ENCODE data around the gene CYP21A2. TPM values are rescaled to one million over a fixed set of nuclear protein-coding genes. Genes with fewer than 3 reads are reported as not detected.
A peak's percentile ranks its signal among the peaks of the same experiment; 100 is the strongest.

The CYP21A2 gene

DNA sequence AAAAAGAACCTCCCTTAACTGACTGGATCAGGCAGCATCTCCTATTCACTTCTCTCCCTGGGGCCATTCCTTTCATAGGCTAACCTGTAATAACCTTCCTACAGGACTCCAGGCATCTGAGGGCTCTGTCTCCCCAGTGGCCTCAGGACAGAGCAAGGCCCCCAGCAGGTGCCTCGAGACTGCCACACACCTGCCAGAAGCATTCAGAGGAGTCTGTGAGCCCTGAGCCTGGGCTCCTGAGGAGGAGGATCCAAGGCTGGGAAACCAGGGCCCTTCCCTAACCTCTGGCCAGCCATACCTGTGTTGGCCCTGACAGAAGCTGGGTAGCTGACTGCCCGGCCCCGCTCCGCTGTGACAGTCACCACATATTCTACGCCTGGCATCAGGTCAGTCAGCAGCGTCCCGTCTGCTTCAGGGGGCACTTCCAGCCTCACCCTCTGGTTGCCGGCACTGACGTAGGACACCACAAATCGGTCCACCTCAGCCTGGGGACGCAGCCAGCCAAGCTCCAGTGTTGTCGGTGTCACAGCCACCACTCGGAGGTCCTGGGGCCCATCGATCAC, 50.4 kb downstream of the CYP21A2 start:
- Histone ChIP-seq H3K36me3 (ENCODE audit: control insufficient read depth in 1 of 2, insufficient read depth in 2 of 2, low read depth in 1 of 2, low read length in 2 of 2) (peaks cover 0 to 84% of the 10 kb centered on the region in 2 experiments), H4K8ac (ENCODE audit: low read length) (peak overlapping the region; percentile 1), H3K79me1 (replicated peaks; ENCODE audit: low read length, poor library complexity, severe bottlenecking) (no peaks in the 10 kb centered on the region), H3K18ac (ENCODE audit: low read depth in 1 of 2, low read length in 2 of 2) (peak overlapping the region in 1 of 2 experiments; percentile 4), H2BK15ac (ENCODE audit: low read depth, poor library complexity, severe bottlenecking) (peak overlapping the region; percentile 78), H3K23ac (ENCODE audit: low read length in 2 of 2) (no peak overlapping the region), H2BK120ac (ENCODE audit: low read depth, low read length) (no peak overlapping the region), H2BK12ac (ENCODE audit: low read length in 2 of 2) (peak overlapping the region in 1 of 2 experiments; percentile 57), H2AFZ (ENCODE audit: low read depth, low read length) (no peak overlapping the region), H4K91ac (ENCODE audit: low read length) (peak overlapping the region; percentile 57), H3K27me3 (ENCODE audit: control insufficient read depth in 1 of 2, insufficient read depth in 1 of 2, low read length in 2 of 2) (peaks cover 0 to 80% of the 10 kb centered on the region in 2 experiments), H3K4me1 (ENCODE audit: control insufficient read depth, insufficient read depth, low read depth, low read length) (peaks cover 18% of the 10 kb centered on the region), H2AK5ac (ENCODE audit: low read length, severe bottlenecking) (no peak overlapping the region), H3K4ac (ENCODE audit: low read depth in 1 of 2, low read length in 2 of 2) (no peak overlapping the region), H3K9ac (ENCODE audit: low read length) (no peak overlapping the region), H2BK5ac (ENCODE audit: low read depth, low read length, poor library complexity, severe bottlenecking) (no peak overlapping the region), H3K4me3 (ENCODE audit: insufficient read depth in 1 of 2, low read depth in 1 of 2, low read length in 2 of 2) (no peak overlapping the region), H3K27ac (ENCODE audit: low read length, poor library complexity, severe bottlenecking) (no peak overlapping the region), H3K14ac (ENCODE audit: low read length in 2 of 2) (peak overlapping the region in 1 of 2 experiments; percentile 9), H3K9me3 (ENCODE audit: control insufficient read depth, low read length) (no peaks in the 10 kb centered on the region), H3K4me2 (ENCODE audit: low read length, poor library complexity, severe bottlenecking) (no peak overlapping the region)
- DNase-seq, result no peak
- 93% methylated on average over 14 of the region's 14 CpGs for WGBS

GRCh38 chr6:32089082-32089828, 51.0 kb downstream of the CYP21A2 start:
- H2BK120ac ChIP-seq (ENCODE audit: low read depth, low read length), result peak overlapping the region; percentile 21
- H2BK5ac ChIP-seq (ENCODE audit: low read depth, low read length, poor library complexity, severe bottlenecking), result no peak overlapping the region
- H2AFZ ChIP-seq (ENCODE audit: low read depth, low read length), result no peak overlapping the region
- no peak overlapping the region for H2AK5ac ChIP-seq (ENCODE audit: low read length, severe bottlenecking)
- no peaks in the 10 kb centered on the region for H3K79me1 ChIP-seq (replicated peaks; ENCODE audit: low read length, poor library complexity, severe bottlenecking)
- H3K9ac ChIP-seq (ENCODE audit: low read length), result no peak overlapping the region
- H2BK12ac ChIP-seq (ENCODE audit: low read length in 2 of 2), result peak overlapping the region; percentile 15 to 76
- H3K27me3 ChIP-seq (ENCODE audit: control insufficient read depth in 1 of 2, insufficient read depth in 1 of 2, low read length in 2 of 2), result peaks cover 0 to 76% of the 10 kb centered on the region in 2 experiments
- peak overlapping the region in 1 of 2 experiments; percentile 11 for H3K18ac ChIP-seq (ENCODE audit: low read depth in 1 of 2, low read length in 2 of 2)
- H3K14ac ChIP-seq (ENCODE audit: low read length in 2 of 2), result no peak overlapping the region
- no peak overlapping the region for H3K23ac ChIP-seq (ENCODE audit: low read length in 2 of 2)
- no peak for DNase-seq
- H4K91ac ChIP-seq (ENCODE audit: low read length), result peak overlapping the region; percentile 16
- peaks cover 0 to 84% of the 10 kb centered on the region in 2 experiments for H3K36me3 ChIP-seq (ENCODE audit: control insufficient read depth in 1 of 2, insufficient read depth in 2 of 2, low read depth in 1 of 2, low read length in 2 of 2)
- H3K4me2 ChIP-seq (ENCODE audit: low read length, poor library complexity, severe bottlenecking), result no peak overlapping the region
- no peak overlapping the region for H4K8ac ChIP-seq (ENCODE audit: low read length)
- WGBS, result 95% methylated on average over 10 of the region's 10 CpGs
- H2BK15ac ChIP-seq (ENCODE audit: low read depth, poor library complexity, severe bottlenecking), result no peak overlapping the region
- no peaks in the 10 kb centered on the region for H3K9me3 ChIP-seq (ENCODE audit: control insufficient read depth, low read length)
- peaks cover 18% of the 10 kb centered on the region for H3K4me1 ChIP-seq (ENCODE audit: control insufficient read depth, insufficient read depth, low read depth, low read length)
- no peak overlapping the region for H3K4me3 ChIP-seq (ENCODE audit: insufficient read depth in 1 of 2, low read depth in 1 of 2, low read length in 2 of 2)
- H3K4ac ChIP-seq (ENCODE audit: low read depth in 1 of 2, low read length in 2 of 2), result no peak overlapping the region
- H3K27ac ChIP-seq (ENCODE audit: low read length, poor library complexity, severe bottlenecking), result no peak overlapping the region

Small RNA genes lying within 50 kb of the gene (small RNA-seq; reads per million reads assigned to genes)
- not detected for gene RNA5SP206 (ENCODE audit: low read depth)

Measured in mesenchymal stem cell (in vitro differentiated cells and primary cell).